Sigmoid colon (tissue), 7 donors: ENCODE measurements around the gene ANG. TPM values are rescaled to one million over a fixed set of nuclear protein-coding genes. Genes with fewer than 3 reads are reported as not detected.

ENCODE experiments used
- DNase-seq: peaks from one replicate; pipeline ENCODE4 v3.0.0-alpha.2; 2019
- H3K27ac ChIP-seq, 4 donors: fragments of 200-600 bp; sonication (generic); one replicate each; pipeline ENCODE4 v1.5.1; 2016 to 2019; ENCODE audit warnings: mild to moderate bottlenecking in 1 of 4
- H3K27me3 ChIP-seq, 3 donors: fragments of 200-600 bp; sonication (generic); one replicate each; pipeline ENCODE4 v1.5.1; 2019; ENCODE audit warnings: mild to moderate bottlenecking in 1 of 3
- H3K36me3 ChIP-seq, 4 donors: fragments of 200-600 bp; sonication (generic); one replicate each; pipeline ENCODE4 v1.5.1; 2016 to 2019
- H3K4me1 ChIP-seq, 4 donors: fragments of 200-600 bp; sonication (generic); one replicate each; pipeline ENCODE4 v1.5.1; 2017 to 2019
- H3K4me3 ChIP-seq, 4 donors: fragments of 200-600 bp; sonication (generic); one replicate each; pipeline ENCODE4 v1.5.1; 2017 to 2019; ENCODE audit warnings: mild to moderate bottlenecking in 2 of 4, moderate library complexity in 1 of 4
- H3K9me3 ChIP-seq, 4 donors: fragments of 200-600 bp in 3 of 4; sonication (generic) in 3 of 4; one replicate each; pipeline versions ENCODE4 v1.5.1 to v1.6.1; 2013 to 2019
- CTCF ChIP-seq, 4 experiments: fragments of 450-650 bp in 3 of 4; fragments of 200-600 bp in 1 of 4; IDR thresholded peaks; one replicate each; pipeline ENCODE4 v1.5.1; 2016 to 2019; ENCODE audit warnings: antibody characterized with exemption in 4 of 4, mild to moderate bottlenecking in 3 of 4, moderate library complexity in 2 of 4
- EP300 ChIP-seq, 4 donors: sonication (generic); formaldehyde crosslinking; IDR thresholded peaks; one replicate each; pipeline ENCODE4 v1.6.1; 2017; ENCODE audit warnings: antibody characterized with exemption in 4 of 4
- POLR2A ChIP-seq, 2 donors: fragments of 450-650 bp; IDR thresholded peaks; one replicate each; pipeline ENCODE4 v1.6.1; 2016; ENCODE audit warnings: antibody characterized with exemption in 2 of 2, mild to moderate bottlenecking in 2 of 2, moderate library complexity in 2 of 2
- POLR2AphosphoS5 ChIP-seq, 4 donors: sonication (generic); formaldehyde crosslinking; IDR thresholded peaks; one replicate each; pipeline ENCODE4 v1.6.1; 2017; ENCODE audit warnings: antibody characterized with exemption in 4 of 4
- WGBS, 2 donors: extraction: QIAGEN DNeasy Blood & Tissue Kit; methylation state at CpG; one replicate each; pipeline ENCODE4 v1.1.7; 2013; 5-methylcytosine and 5-hydroxymethylcytosine counted together
- intact Hi-C: fragments of 100-400 bp; cut with DNase I; formaldehyde crosslinking; loops from one replicate; pipeline ENCODE4 v1.15.1; 2023
- polyA plus RNA-seq, 3 donors: library from polyadenylated mRNA; stranded (reverse); fragments of 200-250 nt; gene quantifications; one replicate each; pipeline ENCODE4 v1.2.3, GENCODE V29; 2013
- total RNA-seq, 4 donors: library from RNA; depleted of rRNA; stranded (reverse); fragments of >200 nt; gene quantifications; one replicate each; pipeline ENCODE4 v1.1.0, GENCODE V29; 2016
- donor health status: healthy with polysubstance abuse.
- donor health status: Bipolar disorder and iron deficiency.
- donor health status: healthy.

The ANG gene
- total and polyA plus RNA-seq, 7 donors: 13.3 to 44.4 (median 22.2) TPM

GRCh38 chr14:20687362-20688166 is 1.0 kb upstream of the ANG start:
- no peak for DNase-seq
- no peaks in the 10 kb centered on the region for H3K36me3 ChIP-seq
- no peak overlapping the region for H3K27ac ChIP-seq
- no peak overlapping the region for H3K4me3 ChIP-seq
- no peaks in the 10 kb centered on the region for H3K27me3 ChIP-seq
- intact Hi-C loops: loop anchor here (10.0 kb wide), 1 partner anchor 787 kb away; the partner anchor contains the start of genes RAB2B and TOX4
- H3K4me1 ChIP-seq: peaks cover 4 to 32% (median 26%) of the 10 kb centered on the region in 4 donors
- no peaks in the 10 kb centered on the region for H3K9me3 ChIP-seq
- no peak for TF ChIP-seq EP300 (IDR thresholded peaks at IDR 0.05)
- TF ChIP-seq POLR2AphosphoS5 (IDR thresholded peaks at IDR 0.05): no peak
- TF ChIP-seq CTCF (IDR thresholded peaks at IDR 0.05): no peak
- TF ChIP-seq POLR2A (IDR thresholded peaks at IDR 0.05): no peak
- WGBS, 2 donors: 23 to 79% methylated on average over 5 of the region's 5 CpGs

- H3K9me3 ChIP-seq: no peaks in the 10 kb centered on the region
- H3K27ac ChIP-seq: no peak overlapping the region
- intact Hi-C loops: loop anchor here (2.0 to 10.0 kb wide), 2 partner anchors 160 to 164 kb away; no protein-coding TSS in a partner anchor
- H3K4me1 ChIP-seq: peaks cover 0 to 22% (median 14%) of the 10 kb centered on the region in 4 donors
- TF ChIP-seq CTCF (IDR thresholded peaks at IDR 0.05): peak in 3 of 4 experiments; percentile 72 to 85 (median 73)
- no peak for TF ChIP-seq EP300 (IDR thresholded peaks at IDR 0.05)
- no peaks in the 10 kb centered on the region for H3K27me3 ChIP-seq
- H3K4me3 ChIP-seq: no peak overlapping the region
- no peak for DNase-seq
- peaks cover 0 to 25% (median 1%) of the 10 kb centered on the region in 4 donors for H3K36me3 ChIP-seq
- 21 to 37% methylated on average over 9 of the region's 9 CpGs for WGBS, 2 donors
These were observed 2.5 kb downstream of the ANG start for GRCh38 chr14:20690848-20691640.

- Histone ChIP-seq H3K4me3 (no peak overlapping the region), H3K27ac (no peak overlapping the region), H3K9me3 (no peaks in the 10 kb centered on the region), H3K4me1 (peaks cover 0 to 12% (median 5%) of the 10 kb centered on the region in 4 donors), H3K27me3 (no peaks in the 10 kb centered on the region), H3K36me3 (peaks cover 0 to 26% (median 1%) of the 10 kb centered on the region in 4 donors)
- TF ChIP-seq CTCF (IDR thresholded peaks at IDR 0.05) (no peak), POLR2A (IDR thresholded peaks at IDR 0.05) (no peak), EP300 (IDR thresholded peaks at IDR 0.05) (no peak), POLR2AphosphoS5 (IDR thresholded peaks at IDR 0.05) (no peak)
- no peak for DNase-seq
- WGBS, 2 donors: 48 to 77% methylated on average over 7 of the region's 7 CpGs
- intact Hi-C loops: loop anchor here (10.0 kb wide), 1 partner anchor 163 kb away; no protein-coding TSS in a partner anchor
These were observed 3.7 kb downstream of the ANG start for GRCh38 chr14:20692116-20692751.

GRCh38 chr14:20696764-20697163 is 8.2 kb downstream of the ANG start:
- no peak for TF ChIP-seq POLR2A (IDR thresholded peaks at IDR 0.05)
- TF ChIP-seq POLR2AphosphoS5 (IDR thresholded peaks at IDR 0.05): no peak
- TF ChIP-seq CTCF (IDR thresholded peaks at IDR 0.05): no peak
- no peak for DNase-seq
- intact Hi-C loops: loop anchor here (5.0 to 10.0 kb wide), 2 partner anchors 158 to 276 kb away; no protein-coding TSS in a partner anchor
- peaks cover 0 to 43% (median 1%) of the 10 kb centered on the region in 4 donors for H3K36me3 ChIP-seq
- H3K27me3 ChIP-seq: no peaks in the 10 kb centered on the region
- no peaks in the 10 kb centered on the region for H3K4me1 ChIP-seq
- H3K9me3 ChIP-seq: no peaks in the 10 kb centered on the region
- WGBS, 2 donors: 88 to 92% methylated on average over 5 of the region's 5 CpGs
- no peak overlapping the region for H3K27ac ChIP-seq
- no peak overlapping the region for H3K4me3 ChIP-seq
